ENCODE measurements around the gene ANAPC16.
"Not testable (repeated sequence)": the region's sequence is repeated elsewhere in the genome, so short reads cannot be mapped to it uniquely, and the experiment has no call there.

The ANAPC16 gene

DNA sequence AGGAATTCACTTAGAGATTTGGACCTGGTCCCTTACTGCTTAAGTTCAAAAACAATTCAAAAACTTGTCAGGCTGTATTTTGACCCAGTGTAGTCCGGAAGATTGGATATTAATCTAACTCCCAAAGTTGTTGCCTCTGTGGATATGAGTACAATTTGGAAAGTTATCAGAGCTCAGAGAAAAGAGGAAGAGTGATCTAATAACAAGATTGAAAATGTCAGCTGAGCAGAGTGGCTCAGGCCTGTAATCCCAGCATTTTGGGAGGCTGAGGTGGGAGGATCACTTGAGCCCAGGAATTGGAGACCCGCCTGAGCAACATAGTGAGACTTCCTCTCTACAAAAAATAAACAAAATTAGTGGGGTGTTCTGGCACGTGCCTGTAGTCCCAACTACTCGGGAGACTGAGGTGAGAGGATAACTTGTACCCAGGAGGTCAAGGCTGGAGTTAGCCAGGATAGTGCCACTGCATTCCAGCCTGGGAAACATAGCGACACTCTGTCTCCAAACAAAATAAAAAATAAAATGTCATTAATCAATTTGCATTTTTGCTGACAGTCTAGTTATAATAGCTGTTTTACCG lies 3.5 kb downstream of the ANAPC16 start:
- Histone ChIP-seq H3K27ac (no peak overlapping the region), H3K9me3 (ENCODE audit: low read depth, low read length) (no peaks in the 10 kb centered on the region), H3K4me3 (no peak overlapping the region), H3K9ac (ENCODE audit: insufficient read length) (no peak overlapping the region), H3K36me3 (ENCODE audit: insufficient read depth, low read length) (peaks cover 7% of the 10 kb centered on the region; the same call in 1 of the 2 replicates)
- no peak for TF ChIP-seq POLR2AphosphoS5 (IDR thresholded peaks at IDR 0.05; ENCODE audit: borderline replicate concordance, low read depth, low read length)
- no peak for TF ChIP-seq FOXP2 (optimal IDR thresholded peaks at IDR 0.05; ENCODE audit: control extremely low read depth, extremely low read length, insufficient read depth)
- TF ChIP-seq EZH2 (IDR thresholded peaks at IDR 0.05), result no peak
- no peak for DNase-seq (ENCODE audit: low read depth, low spot score)

DNA sequence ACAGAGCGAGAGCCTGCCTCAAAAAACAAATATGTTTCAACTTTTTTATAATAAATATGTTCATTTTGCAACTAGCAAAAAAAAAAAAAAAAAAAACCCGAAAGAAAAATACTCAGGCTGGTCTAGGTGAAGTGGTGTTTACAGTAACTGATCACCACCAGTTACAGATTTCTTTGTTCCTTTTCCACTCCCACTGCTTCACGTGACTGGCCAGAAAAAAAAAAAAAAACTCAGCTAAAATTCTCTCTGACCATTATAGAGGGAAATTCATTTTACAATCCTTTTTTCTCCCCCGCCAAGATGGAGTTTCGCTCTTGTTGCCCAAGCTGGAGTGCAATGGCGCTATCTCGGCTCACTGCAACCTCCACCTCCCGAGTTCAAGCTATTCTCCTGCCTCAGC lies 4.8 kb downstream of the ANAPC16 start:
- Histone ChIP-seq H3K9me3 (ENCODE audit: low read depth, low read length) (no peaks in the 10 kb centered on the region), H3K9ac (ENCODE audit: insufficient read length) (no peak overlapping the region), H3K27ac (no peak overlapping the region), H3K4me3 (no peak overlapping the region), H3K36me3 (ENCODE audit: insufficient read depth, low read length) (peaks cover 7% of the 10 kb centered on the region; the same call in 1 of the 2 replicates)
- TF ChIP-seq EZH2 (IDR thresholded peaks at IDR 0.05) (no peak), FOXP2 (optimal IDR thresholded peaks at IDR 0.05; ENCODE audit: control extremely low read depth, extremely low read length, insufficient read depth) (no peak), POLR2AphosphoS5 (IDR thresholded peaks at IDR 0.05; ENCODE audit: borderline replicate concordance, low read depth, low read length) (no peak)
- no peak for DNase-seq (ENCODE audit: low read depth, low spot score)

DNA sequence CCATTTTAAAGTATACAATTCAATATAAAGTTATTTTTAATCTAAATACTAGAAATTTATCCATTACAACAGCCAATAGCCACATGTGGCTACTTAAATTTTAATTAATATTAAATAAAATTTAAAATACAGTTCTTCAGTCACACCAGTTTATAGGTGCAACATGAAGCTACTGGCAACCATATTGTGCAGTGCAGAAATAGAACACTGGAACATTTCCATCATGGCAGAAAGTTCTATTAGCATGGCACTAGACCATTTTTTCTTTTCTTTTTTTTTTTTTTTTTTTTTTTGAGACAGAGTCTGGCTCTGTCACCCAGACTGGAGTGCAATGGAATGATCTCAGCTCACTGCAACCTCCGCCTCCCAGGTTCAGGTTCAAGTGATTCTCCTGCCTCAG lies 5.5 kb downstream of the ANAPC16 start:
- Histone ChIP-seq H3K36me3 (ENCODE audit: insufficient read depth, low read length) (peaks cover 7% of the 10 kb centered on the region; the same call in 1 of the 2 replicates), H3K9me3 (ENCODE audit: low read depth, low read length) (no peaks in the 10 kb centered on the region), H3K27ac (no peak overlapping the region), H3K4me3 (no peak overlapping the region), H3K9ac (ENCODE audit: insufficient read length) (no peak overlapping the region)
- TF ChIP-seq EZH2 (IDR thresholded peaks at IDR 0.05), result no peak
- TF ChIP-seq POLR2AphosphoS5 (IDR thresholded peaks at IDR 0.05; ENCODE audit: borderline replicate concordance, low read depth, low read length), result no peak
- no peak for TF ChIP-seq FOXP2 (optimal IDR thresholded peaks at IDR 0.05; ENCODE audit: control extremely low read depth, extremely low read length, insufficient read depth)
- DNase-seq (ENCODE audit: low read depth, low spot score), result no peak

DNA sequence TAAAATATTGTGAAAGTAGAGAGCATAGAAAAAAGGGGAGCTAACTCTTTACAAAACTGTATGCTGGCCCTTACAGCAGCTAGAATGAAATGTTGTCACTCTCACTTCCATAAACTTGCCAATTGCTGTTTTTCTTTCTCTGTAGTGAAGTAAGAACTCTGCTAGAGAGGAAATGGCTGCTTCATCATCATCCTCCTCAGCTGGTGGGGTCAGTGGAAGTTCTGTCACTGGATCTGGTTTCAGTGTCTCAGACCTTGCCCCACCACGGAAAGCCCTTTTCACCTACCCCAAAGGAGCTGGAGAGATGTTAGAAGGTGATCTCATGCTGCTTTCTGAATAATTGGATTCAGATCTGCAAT lies 7.9 kb downstream of the ANAPC16 start:
- Histone ChIP-seq H3K9me3 (ENCODE audit: low read depth, low read length) (no peaks in the 10 kb centered on the region), H3K27ac (no peak overlapping the region), H3K4me3 (no peak overlapping the region), H3K36me3 (ENCODE audit: insufficient read depth, low read length) (peaks cover 7% of the 10 kb centered on the region; the same call in 1 of the 2 replicates), H3K9ac (ENCODE audit: insufficient read length) (no peak overlapping the region)
- DNase-seq (ENCODE audit: low read depth, low spot score), result no peak
- TF ChIP-seq FOXP2 (optimal IDR thresholded peaks at IDR 0.05; ENCODE audit: control extremely low read depth, extremely low read length, insufficient read depth) (no peak), EZH2 (IDR thresholded peaks at IDR 0.05) (no peak), POLR2AphosphoS5 (IDR thresholded peaks at IDR 0.05; ENCODE audit: borderline replicate concordance, low read depth, low read length) (no peak)

DNA sequence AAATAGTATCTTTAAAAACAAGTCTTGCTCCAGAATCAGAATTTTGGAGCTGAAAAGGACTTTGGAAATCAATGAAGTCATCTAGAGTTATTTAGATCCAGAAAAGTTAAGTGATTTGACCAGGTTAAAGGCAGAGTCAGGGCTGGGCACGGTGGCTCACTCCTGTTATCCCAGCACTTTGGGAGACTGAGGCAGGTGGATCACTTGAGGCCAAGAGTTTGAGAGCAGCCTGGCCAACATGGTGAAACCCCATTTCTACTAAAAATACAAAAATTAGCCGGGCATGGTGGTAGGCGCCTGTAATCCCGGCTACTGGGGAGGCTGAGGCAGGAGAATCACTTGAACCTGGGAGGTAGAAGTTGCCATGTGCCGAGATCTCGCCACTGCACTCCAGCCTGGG lies 8.4 kb downstream of the ANAPC16 start:
- H3K27ac ChIP-seq, result not testable (repeated sequence)

DNA sequence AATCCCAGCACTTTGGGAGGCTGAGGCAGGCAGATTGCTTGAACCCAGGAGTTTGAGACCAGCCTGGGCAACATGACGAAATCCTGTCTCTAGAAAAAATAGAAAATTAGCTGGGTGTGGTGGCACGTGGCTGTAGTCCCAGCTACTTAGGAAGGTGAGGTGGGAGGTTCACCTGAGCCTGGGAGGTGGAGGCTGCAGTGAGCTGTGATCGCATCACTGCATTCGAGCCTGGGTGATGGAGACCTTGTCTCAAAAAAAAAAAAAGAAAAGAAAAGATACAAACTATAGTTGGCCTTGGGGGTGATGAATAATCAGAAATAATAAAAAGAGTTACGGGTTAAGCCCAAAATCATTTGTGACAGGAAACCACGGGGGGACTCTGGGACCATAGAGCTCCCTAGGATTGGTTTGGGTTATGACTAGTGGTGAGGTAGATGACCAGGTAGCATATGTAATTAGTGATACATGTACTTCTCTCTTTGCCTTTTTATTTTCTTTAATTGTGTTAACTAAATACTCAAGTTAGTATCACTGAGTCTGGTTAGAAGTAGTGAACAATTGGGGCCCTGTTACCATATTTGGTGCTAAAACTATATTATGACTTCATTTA lies 10.7 kb downstream of the ANAPC16 start:
- peaks cover 14% of the 10 kb centered on the region; the same call in 1 of the 2 replicates for H3K36me3 ChIP-seq (ENCODE audit: insufficient read depth, low read length)
- H3K9ac ChIP-seq (ENCODE audit: insufficient read length), result no peak overlapping the region
- H3K27ac ChIP-seq, result no peak overlapping the region
- H3K9me3 ChIP-seq (ENCODE audit: low read depth, low read length), result no peaks in the 10 kb centered on the region
- no peak for DNase-seq (ENCODE audit: low read depth, low spot score)
- no peak for TF ChIP-seq FOXP2 (optimal IDR thresholded peaks at IDR 0.05; ENCODE audit: control extremely low read depth, extremely low read length, insufficient read depth)
- no peak for TF ChIP-seq EZH2 (IDR thresholded peaks at IDR 0.05)
- TF ChIP-seq POLR2AphosphoS5 (IDR thresholded peaks at IDR 0.05; ENCODE audit: borderline replicate concordance, low read depth, low read length), result no peak
- no peak overlapping the region for H3K4me3 ChIP-seq

More for the DNA sequence above, 8.4 kb downstream of the ANAPC16 start:
- DNase-seq (ENCODE audit: low read depth, low spot score); H3K36me3 ChIP-seq (ENCODE audit: insufficient read depth, low read length); H3K9ac ChIP-seq (ENCODE audit: insufficient read length); H3K9me3 ChIP-seq (ENCODE audit: low read depth, low read length); H3K4me3 ChIP-seq: not testable (repeated sequence)

DNA sequence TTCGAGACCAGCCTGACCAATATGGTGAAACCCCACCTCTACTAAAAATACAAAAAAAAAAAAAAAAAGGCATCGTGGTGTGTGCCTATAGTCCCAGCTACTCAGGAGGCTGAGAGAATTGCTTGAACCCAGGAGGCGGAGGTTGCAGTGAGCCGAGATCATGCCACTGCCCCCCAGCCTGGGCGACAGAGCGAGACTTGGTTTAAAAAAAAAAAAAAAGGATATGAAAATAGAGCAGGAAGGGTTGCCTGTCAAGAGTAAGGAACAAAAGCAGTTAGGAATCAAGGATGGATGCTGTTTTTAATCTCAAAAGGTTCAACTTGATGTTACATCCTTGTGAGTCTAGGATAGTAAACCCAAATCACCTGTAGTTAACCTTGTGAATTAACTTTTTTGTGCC lies 12.0 kb downstream of the ANAPC16 start:
- TF ChIP-seq EZH2 (IDR thresholded peaks at IDR 0.05), result no peak
- TF ChIP-seq POLR2AphosphoS5 (IDR thresholded peaks at IDR 0.05; ENCODE audit: borderline replicate concordance, low read depth, low read length), result no peak
- TF ChIP-seq FOXP2 (optimal IDR thresholded peaks at IDR 0.05; ENCODE audit: control extremely low read depth, extremely low read length, insufficient read depth), result no peak
- DNase-seq (ENCODE audit: low read depth, low spot score), result no peak

DNA sequence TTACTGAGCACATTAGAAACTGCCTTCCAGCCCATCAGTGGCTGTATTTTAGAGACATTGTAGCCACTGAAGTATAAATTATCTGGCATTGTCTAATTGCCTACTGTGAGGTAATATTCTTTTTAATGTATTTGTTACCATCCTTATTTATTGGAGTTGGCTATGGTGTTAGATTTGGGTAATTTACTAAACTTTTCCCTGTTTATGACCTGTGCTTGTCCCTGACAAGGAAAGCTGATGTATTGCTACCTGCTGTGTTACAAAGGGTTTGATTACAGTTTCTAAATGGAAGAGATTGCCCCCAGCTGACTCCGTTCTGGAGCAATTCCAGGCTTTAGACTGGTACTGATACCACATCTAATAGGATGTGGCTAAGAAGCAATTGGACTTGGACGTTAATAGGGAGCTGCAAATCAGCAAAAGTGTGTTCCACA lies 12.5 kb downstream of the ANAPC16 start:
- 0 out of 2 replicates have a peak overlapping the region, but pooled peaks have one; percentile 13 for H3K27ac ChIP-seq
- H3K4me3 ChIP-seq, result no peak overlapping the region
- peaks cover 19% of the 10 kb centered on the region; the same call in 1 of the 2 replicates for H3K36me3 ChIP-seq (ENCODE audit: insufficient read depth, low read length)
- DNase-seq (ENCODE audit: low read depth, low spot score), result no peak
- TF ChIP-seq EZH2 (IDR thresholded peaks at IDR 0.05) (no peak), POLR2AphosphoS5 (IDR thresholded peaks at IDR 0.05; ENCODE audit: borderline replicate concordance, low read depth, low read length) (no peak), FOXP2 (optimal IDR thresholded peaks at IDR 0.05; ENCODE audit: control extremely low read depth, extremely low read length, insufficient read depth) (no peak)
- no peaks in the 10 kb centered on the region for H3K9me3 ChIP-seq (ENCODE audit: low read depth, low read length)
- H3K9ac ChIP-seq (ENCODE audit: insufficient read length), result no peak overlapping the region

More for the DNA sequence above, 12.0 kb downstream of the ANAPC16 start:
- no peak overlapping the region for H3K9ac ChIP-seq (ENCODE audit: insufficient read length)
- H3K4me3 ChIP-seq, result no peak overlapping the region
- H3K36me3 ChIP-seq (ENCODE audit: insufficient read depth, low read length), result peaks cover 15% of the 10 kb centered on the region; the same call in 1 of the 2 replicates
- no peak overlapping the region for H3K27ac ChIP-seq
- H3K9me3 ChIP-seq (ENCODE audit: low read depth, low read length), result no peaks in the 10 kb centered on the region

Data from SK-N-MC (cell line).